Measurements from ENCODE around the gene AQP6.

- TF ChIP-seq POLR2A (IDR thresholded peaks at IDR 0.05) (no peak), CTCF (IDR thresholded peaks at IDR 0.05) (no peak)
Observed at GRCh38 chr12:49961993-49962764, 10.6 kb upstream of the AQP6 start.
